ENCODE data around the gene CLEC11A. TPM values are rescaled to one million over a fixed set of nuclear protein-coding genes. Genes with fewer than 3 reads are reported as not detected.

Gene CLEC11A, protein sequence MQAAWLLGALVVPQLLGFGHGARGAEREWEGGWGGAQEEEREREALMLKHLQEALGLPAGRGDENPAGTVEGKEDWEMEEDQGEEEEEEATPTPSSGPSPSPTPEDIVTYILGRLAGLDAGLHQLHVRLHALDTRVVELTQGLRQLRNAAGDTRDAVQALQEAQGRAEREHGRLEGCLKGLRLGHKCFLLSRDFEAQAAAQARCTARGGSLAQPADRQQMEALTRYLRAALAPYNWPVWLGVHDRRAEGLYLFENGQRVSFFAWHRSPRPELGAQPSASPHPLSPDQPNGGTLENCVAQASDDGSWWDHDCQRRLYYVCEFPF
- polyA plus RNA-seq (ENCODE audit: insufficient read length in 3 of 3) = 10 to 100 TPM; 28.1 to 40.3 (median 30.4) TPM
- long read RNA-seq, donor 1, transcript CLEC11A-201 (4 exons, 1,419 nt) = major isoform, 20 of 26 reads
- long read RNA-seq, donor 1, partial matches to known transcripts = 6 of 26 reads
- long read RNA-seq, donor 1, other reads (novel, unspliced or antisense) = 0 of 26 reads
- long read RNA-seq, donor 2, transcript CLEC11A-201 (4 exons, 1,419 nt) = major isoform, 26 of 36 reads
- long read RNA-seq, donor 2, partial matches to known transcripts = 10 of 36 reads
- long read RNA-seq, donor 2, other reads (novel, unspliced or antisense) = 0 of 36 reads
- long read RNA-seq, donor 3, transcript CLEC11A-201 (4 exons, 1,419 nt) = major isoform, 22 of 29 reads
- long read RNA-seq, donor 3, partial matches to known transcripts = 7 of 29 reads
- long read RNA-seq, donor 3, other reads (novel, unspliced or antisense) = 0 of 29 reads
- long read RNA-seq, donor 4, transcript CLEC11A-201 (4 exons, 1,419 nt) = major isoform, 30 of 41 reads
- long read RNA-seq, donor 4, partial matches to known transcripts = 10 of 41 reads
- long read RNA-seq, donor 4, other reads (novel, unspliced or antisense) = 0 of 41 reads
- long read RNA-seq, donor 5, transcript CLEC11A-201 (4 exons, 1,419 nt) = major isoform, 12 of 19 reads
- long read RNA-seq, donor 5, partial matches to known transcripts = 7 of 19 reads
- long read RNA-seq, donor 5, other reads (novel, unspliced or antisense) = 0 of 19 reads
- long read RNA-seq, donor 6, transcript CLEC11A-201 (4 exons, 1,419 nt) = major isoform, 14 of 15 reads
- long read RNA-seq, donor 6, partial matches to known transcripts = 0 of 15 reads
- long read RNA-seq, donor 6, other reads (novel, unspliced or antisense) = 0 of 15 reads
- long read RNA-seq, donor 7, transcript CLEC11A-201 (4 exons, 1,419 nt) = major isoform, 17 of 24 reads
- long read RNA-seq, donor 7, partial matches to known transcripts = 7 of 24 reads
- long read RNA-seq, donor 7, other reads (novel, unspliced or antisense) = 0 of 24 reads
- long read RNA-seq, donor 8, transcript CLEC11A-201 (4 exons, 1,419 nt) = major isoform, 41 of 61 reads
- long read RNA-seq, donor 8, partial matches to known transcripts = 20 of 61 reads
- long read RNA-seq, donor 8, other reads (novel, unspliced or antisense) = 0 of 61 reads
- long read RNA-seq, donor 9, transcript CLEC11A-201 (4 exons, 1,419 nt) = major isoform, 30 of 40 reads
- long read RNA-seq, donor 9, partial matches to known transcripts = 10 of 40 reads
- long read RNA-seq, donor 9, other reads (novel, unspliced or antisense) = 0 of 40 reads
- long read RNA-seq, donor 10, transcript CLEC11A-201 (4 exons, 1,419 nt) = major isoform, 14 of 21 reads
- long read RNA-seq, donor 10, partial matches to known transcripts = 7 of 21 reads
- long read RNA-seq, donor 10, other reads (novel, unspliced or antisense) = 0 of 21 reads
- long read RNA-seq, donor 11, transcript CLEC11A-201 (4 exons, 1,419 nt) = major isoform, 9 of 17 reads
- long read RNA-seq, donor 11, partial matches to known transcripts = 8 of 17 reads
- long read RNA-seq, donor 11, other reads (novel, unspliced or antisense) = 0 of 17 reads
- long read RNA-seq, donor 12, transcript CLEC11A-201 (4 exons, 1,419 nt) = major isoform, 31 of 42 reads
- long read RNA-seq, donor 12, partial matches to known transcripts = 10 of 42 reads
- long read RNA-seq, donor 12, other reads (novel, unspliced or antisense) = 0 of 42 reads
- long read RNA-seq, donor 13, transcript CLEC11A-201 (4 exons, 1,419 nt) = major isoform, 8 of 41 reads
- long read RNA-seq, donor 13, partial matches to known transcripts = 33 of 41 reads
- long read RNA-seq, donor 13, other reads (novel, unspliced or antisense) = 0 of 41 reads
- long read RNA-seq, donor 14, transcript CLEC11A-201 (4 exons, 1,419 nt) = major isoform, 29 of 39 reads
- long read RNA-seq, donor 14, partial matches to known transcripts = 10 of 39 reads
- long read RNA-seq, donor 14, other reads (novel, unspliced or antisense) = 0 of 39 reads
- long read RNA-seq, donor 15, transcript CLEC11A-201 (4 exons, 1,419 nt) = major isoform, 26 of 32 reads
- long read RNA-seq, donor 15, partial matches to known transcripts = 5 of 32 reads
- long read RNA-seq, donor 15, other reads (novel, unspliced or antisense) = 0 of 32 reads
- long read RNA-seq, donor 16, transcript CLEC11A-201 (4 exons, 1,419 nt) = major isoform, 21 of 26 reads
- long read RNA-seq, donor 16, partial matches to known transcripts = 5 of 26 reads
- long read RNA-seq, donor 16, other reads (novel, unspliced or antisense) = 0 of 26 reads

- DNase-seq = peak; percentile 56
These were observed at the start of gene CLEC11A for GRCh38 chr19:50723069-50723468. CLEC11A (plus strand) TSS chr19:50723364; CDS start chr19:50723526, 162 bp downstream.

- no peak for DNase-seq
These were observed 46.5 kb upstream of the CLEC11A start for GRCh38 chr19:50676625-50677197.

DNA sequence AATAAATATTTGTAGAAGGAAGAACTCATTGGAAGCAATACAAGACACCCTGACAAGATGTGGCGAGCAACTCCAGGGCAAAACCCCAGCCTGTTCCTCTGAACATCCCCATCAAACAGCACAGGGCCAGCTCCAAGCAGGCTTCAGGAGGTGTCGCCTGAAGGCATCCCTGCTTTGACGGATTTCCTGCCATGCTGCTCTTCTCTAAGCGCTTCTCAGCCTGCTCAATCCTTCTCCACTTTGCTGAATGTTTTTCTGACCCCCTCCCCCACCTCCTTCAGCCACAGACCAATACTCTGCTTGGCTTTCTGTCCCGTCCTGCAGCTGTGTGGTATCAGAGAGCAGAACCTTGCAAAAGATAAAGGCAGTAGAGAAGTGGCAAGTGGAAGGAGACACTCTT lies 45.5 kb upstream of the CLEC11A start:
- no peak for DNase-seq

GRCh38 chr19:50678323-50678722 lies 44.8 kb upstream of the CLEC11A start:
- no peak for DNase-seq

DNA sequence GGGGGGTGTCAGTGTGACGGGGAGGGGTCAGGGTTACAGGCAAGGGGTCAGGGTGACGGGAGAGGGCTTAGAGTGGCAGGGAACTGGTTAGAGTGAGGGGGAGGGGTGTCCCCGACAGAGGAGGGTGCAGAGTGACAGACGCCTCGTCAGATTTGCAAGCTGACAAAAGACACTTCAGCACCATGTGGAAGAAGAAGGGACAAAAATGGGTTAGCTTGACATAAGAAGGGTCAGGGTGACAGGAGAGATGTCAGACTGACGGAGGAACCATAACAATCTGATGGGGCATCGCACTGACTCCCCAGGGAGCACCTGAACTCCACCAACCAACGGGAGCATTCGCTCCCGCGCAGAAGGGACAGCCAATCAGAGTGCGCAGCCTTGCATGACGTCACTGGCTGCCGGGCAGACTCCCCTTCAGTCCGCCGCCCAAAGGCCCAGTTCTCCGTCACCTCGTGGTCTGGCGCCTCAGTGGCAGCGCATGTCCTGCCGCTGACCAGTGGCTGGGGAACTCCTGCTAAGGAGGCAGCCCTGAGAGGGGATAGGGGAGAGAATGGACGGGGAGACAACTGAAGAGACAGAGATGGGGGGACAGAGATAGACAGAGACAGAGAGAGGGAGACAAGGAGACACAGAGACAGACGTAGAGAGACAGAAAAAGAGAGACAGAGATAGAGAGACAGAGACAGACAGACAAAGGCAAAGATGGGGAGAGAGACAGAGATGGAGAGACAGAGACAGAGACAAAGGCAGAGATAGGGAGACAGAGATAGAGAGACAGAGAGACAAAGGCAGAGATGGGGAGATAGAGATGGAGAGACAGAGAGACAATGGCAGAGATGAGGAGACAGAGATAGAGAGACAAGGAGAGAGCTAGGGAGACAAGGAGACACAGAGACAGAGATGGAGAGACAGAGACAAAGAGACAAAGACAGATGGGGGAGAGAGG lies 43.7 kb upstream of the CLEC11A start:
- DNase-seq = peak; percentile 56

DNA sequence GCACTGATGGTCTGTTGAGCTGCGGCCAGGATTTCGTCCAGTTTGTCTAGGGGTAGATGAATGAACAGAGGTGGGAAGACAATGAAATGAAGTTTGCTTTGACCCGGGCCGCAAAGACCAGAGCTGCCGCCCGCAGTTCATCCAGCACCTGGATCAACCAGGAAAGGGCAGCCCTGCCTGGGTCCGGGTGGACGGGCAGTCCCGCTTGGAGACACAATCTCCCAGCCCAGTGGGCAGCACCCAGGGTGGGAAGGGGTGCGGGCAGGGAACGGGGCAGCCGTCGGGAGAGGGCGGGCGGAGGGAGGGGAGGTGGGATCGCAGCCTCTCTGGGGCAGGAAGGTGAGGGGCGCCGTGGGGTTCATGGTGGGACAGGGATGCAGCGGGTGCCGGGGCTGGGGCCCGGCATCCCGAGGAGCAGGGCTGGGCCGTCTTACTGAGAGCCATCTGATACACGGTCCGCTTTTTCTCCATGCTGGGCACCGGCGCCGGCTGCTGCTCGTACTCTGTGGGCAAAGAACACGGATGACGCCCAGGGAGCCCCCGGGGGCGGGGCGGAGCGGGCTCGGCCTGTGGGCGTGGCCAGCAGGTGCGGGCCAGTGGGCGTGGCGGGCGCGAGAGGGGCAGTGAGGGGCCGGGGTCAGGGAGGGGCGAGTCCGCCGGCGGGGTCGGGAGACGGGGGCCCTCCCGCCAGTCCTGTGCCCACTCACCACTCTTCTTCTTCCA lies 36.7 kb upstream of the CLEC11A start:
- DNase-seq = no peak

DNA sequence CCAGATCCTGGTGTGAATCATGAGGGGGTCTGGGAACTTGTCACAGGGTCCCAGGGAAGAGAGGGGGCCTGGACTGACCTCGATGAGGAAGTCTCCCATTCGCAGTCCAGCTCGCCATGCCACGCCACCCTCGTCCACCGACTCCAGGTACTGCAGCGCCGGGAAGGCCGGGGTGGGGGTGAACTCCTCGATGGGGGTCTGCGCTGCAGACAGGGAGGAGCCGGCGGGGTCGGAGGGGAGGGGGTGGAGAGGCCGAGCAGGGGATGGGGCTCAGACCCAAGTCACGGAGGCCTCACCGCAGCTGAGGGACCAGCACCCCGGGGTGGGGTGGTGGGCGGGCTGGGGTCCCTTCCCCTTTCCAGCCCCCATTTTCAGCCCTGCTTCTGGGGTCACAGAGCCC lies 34.4 kb upstream of the CLEC11A start:
- DNase-seq = no peak

DNA sequence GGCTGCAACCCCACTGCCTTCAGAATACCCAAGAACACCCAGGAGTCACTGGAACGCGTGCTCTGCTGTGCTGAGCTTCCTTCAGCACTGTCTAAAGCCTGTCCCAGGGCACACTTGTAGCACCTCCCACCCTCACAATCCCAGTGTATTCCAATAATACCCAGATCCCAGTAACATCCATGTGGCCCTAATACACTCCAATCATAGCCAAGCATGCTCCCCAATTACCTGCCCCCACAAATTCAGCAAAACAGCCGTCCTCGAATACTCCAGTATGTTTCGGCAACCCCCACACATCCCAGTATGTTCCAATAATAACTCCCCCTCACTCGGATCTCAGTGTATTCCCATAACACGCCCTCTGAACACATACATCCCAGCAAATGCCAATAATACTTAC lies 32.7 kb upstream of the CLEC11A start:
- DNase-seq = no peak

- no peak for DNase-seq
These were observed 29.8 kb upstream of the CLEC11A start for GRCh38 chr19:50693064-50693975.

GRCh38 chr19:50694815-50695145 lies 28.4 kb upstream of the CLEC11A start:
- DNase-seq = no peak

DNA sequence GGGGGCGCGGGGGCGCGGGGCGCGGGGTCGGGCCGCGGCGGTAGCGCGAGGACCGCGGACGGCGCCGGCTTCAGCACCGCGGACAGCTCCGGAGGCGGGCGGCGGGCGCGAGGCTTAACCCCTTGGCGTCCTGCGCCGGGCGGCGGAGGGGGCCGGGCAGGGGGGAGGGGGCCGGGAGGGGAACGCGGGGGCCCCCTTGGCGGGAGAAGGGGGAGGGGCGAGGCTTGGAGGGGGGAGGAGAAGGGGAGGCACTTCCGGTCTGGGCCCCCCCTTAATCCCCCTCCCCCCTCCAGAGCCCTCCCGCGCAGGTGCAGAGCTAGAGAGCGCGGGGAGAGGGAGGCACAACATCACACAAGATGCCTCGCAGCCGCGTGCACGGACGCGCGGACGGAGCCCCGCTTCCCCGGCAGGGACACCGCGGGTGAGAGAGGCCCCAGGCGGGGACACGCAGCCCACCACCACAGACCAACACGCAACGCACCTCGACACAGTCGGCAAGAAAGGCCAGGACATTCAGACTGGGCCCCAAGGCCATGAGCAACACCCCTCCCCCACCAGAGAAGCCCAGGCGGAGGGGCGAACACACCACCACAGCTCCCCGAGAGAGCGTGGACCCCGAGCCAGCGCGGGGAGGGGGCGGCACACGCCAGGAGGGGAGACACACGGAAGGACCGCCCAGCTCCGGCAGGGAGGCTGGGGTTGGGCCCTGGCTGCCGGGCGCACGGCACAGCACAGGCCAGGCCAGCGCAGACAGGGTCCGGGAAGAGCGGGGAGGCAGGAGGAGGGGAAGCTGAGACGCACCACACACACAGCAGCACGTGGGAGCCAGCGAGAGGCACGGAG lies 27.7 kb upstream of the CLEC11A start:
- no peak for DNase-seq

DNA sequence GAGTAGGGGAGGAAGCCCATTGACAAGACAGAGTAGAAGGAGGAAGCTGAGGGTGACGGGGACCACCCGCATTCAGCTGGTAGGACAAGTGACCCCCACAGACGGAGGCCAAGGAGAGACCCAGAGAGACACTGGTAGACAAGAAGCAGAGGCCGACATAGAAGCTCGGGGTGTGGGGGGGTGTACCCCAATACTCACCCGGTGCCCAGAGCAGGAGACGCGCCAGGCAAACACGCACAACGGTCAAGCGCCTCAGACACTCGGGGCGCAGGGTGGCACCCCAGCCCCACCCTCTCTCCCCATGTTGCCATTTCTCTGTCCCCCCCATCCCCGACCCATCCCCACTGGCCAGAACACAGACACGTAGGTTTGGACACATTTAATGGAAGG lies 27.1 kb upstream of the CLEC11A start:
- DNase-seq = no peak

DNA sequence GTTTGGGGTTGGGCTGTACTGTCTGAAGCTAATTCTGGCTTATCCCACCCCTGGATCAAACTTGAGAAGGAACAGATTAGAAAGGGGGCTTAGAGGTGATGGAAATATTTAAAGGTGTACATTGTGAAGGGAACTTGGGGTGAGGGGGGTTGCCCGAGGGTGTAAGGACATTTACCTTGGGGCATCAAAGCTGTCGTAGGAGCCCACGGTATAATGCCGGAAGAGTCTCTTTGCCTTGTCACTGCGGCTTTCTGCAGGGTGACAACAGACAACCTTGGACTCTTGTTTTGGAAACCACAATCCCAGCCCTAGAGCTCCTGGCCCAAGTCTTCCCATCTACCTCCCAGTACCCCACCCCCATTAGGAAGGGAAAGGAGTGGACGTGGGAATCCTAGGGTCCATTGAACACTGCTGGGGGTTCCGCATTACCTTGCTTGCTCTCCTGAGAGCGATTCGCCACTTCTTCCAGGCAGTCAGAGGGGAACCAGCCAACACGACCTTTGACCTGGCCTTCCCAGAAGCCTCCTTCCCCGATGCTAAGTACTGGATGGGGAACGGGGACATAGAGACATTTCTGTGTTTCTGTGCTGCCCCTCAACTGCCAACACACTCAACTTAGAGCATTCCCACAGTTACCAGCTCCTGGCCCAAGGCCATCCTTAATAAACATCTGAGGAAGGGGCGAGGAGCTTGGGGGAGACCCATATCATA lies 25.6 kb upstream of the CLEC11A start:
- no peak for DNase-seq

DNA sequence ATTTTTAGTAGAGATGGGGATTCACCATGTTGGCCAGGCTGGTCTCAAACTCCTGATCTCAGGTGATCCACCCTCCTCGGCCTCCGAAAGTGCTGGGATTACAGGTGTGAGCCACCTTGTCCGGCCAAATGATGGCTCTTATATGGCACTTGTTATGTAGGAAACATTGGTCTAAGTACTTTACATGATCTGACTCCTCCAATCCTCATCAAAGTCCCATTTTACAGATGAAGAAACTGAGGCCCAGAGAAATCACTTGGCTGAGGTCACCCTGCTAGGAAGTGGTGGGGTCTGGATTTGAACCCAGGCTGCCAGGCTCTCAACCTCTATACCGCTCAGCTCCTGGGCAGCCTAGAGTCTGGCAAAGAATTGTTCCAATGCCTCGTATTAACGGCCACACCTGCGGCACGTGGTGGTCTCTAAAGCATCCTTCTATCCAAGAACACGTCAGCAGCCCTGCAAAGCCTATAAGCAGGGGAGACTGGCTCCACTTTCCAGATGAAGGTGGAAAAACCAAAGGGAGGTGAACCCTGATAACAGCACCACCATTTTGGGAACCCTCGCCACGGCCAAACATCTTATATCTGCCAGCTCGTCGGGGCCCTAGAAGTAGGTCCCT lies 21.7 kb upstream of the CLEC11A start:
- no peak for DNase-seq
